GM18505 (cell line): Measurements from ENCODE around the gene MEOX2.

ENCODE experiments used
- ATAC-seq: cut with Tn5 transposase; IDR thresholded peaks from one replicate; pipeline ENCODE4 v1.9.1; 2021; ENCODE audit not compliant: unreplicated experiment
- POLR2A ChIP-seq: IDR thresholded peaks from 4 replicates; pipeline ENCODE4 v1.6.1; 2011; ENCODE audit warnings: borderline replicate concordance; ENCODE audit not compliant: insufficient read depth, insufficient read length; ENCODE audit errors: extremely low read depth

Gene MEOX2

GRCh38 chr7:15685358-15686294, 857 bp downstream of the MEOX2 start:
- TF ChIP-seq POLR2A = no peak
- ATAC-seq = no peak

- no peak for ATAC-seq
- TF ChIP-seq POLR2A = no peak
These were observed 1.6 kb downstream of the MEOX2 start for GRCh38 chr7:15684871-15685270.

DNA sequence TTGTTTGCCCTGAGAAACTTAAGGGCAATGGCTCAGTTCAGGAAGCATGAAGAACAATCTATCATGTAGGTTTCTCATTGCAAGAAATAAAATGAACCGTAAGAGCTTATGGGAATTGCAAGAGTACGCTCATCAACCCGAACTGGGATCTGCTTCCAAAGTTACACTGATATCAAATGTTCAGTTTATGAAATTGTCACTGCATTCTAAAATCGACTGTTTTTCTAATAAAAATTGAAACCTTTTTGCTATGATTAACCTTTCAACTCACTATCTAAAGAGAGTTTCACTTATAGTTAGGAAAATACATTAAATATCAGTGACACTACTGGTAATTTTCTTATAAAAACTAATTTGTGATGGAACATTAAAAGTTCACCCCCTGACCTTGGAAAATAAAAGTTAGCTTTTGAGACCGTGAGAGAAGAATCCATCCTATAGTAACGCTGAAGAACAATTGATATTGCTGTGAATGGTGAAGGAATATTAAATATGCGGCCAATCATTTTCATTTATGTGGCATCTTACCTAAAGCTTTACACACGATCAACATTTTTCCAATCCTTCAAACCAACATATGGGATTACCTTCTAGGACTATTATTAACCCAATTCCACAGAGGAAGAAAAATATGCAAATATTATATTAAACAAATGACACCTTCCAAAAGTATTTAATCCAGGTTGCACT, 2.2 kb downstream of the MEOX2 start:
- TF ChIP-seq POLR2A = no peak
- ATAC-seq = no peak

DNA sequence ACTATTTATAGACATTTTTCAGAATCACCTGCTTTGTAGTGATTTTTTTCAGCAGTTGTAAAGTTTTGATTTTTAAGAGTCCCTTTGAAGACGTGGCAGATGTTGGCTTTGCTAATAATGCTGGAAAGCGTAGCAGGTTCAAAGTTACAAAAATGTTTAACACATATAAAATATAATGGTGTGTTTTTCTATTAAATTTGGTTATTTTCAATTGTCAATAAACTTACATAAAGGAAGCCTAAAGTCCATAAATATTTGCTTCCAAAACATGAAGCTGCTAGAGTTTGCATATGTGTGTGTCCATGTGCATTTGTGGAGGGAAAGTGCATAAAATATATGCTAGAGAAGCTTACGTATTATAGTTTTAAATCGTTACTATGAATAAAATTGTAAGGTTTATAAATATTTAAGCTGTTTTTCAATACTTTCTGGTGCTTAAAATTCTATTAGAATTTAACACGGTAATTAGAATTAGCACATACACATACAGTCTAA, 3.7 kb downstream of the MEOX2 start:
- no peak for TF ChIP-seq POLR2A
- ATAC-seq = no peak

GRCh38 chr7:15682111-15682510, 4.4 kb downstream of the MEOX2 start:
- no peak for TF ChIP-seq POLR2A
- no peak for ATAC-seq

DNA sequence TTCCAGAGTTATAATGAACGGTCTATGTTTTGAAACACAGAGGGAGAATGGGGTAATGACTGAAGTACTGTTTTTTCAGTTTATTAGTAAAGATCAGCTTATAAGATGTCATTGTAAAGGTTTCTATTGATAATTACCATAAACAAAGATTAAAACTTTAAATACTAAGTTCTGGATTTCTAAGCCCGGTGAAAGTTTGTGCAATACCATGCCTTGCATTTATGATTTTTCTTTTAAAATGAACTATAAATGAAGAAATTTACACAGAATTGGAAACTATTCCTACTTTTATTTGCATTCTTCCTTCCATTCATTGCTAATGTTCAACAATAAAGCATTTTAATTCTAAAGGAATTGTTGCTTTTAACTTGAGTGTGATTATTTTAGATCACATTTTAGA, 4.9 kb downstream of the MEOX2 start:
- no peak for TF ChIP-seq POLR2A
- no peak for ATAC-seq

DNA sequence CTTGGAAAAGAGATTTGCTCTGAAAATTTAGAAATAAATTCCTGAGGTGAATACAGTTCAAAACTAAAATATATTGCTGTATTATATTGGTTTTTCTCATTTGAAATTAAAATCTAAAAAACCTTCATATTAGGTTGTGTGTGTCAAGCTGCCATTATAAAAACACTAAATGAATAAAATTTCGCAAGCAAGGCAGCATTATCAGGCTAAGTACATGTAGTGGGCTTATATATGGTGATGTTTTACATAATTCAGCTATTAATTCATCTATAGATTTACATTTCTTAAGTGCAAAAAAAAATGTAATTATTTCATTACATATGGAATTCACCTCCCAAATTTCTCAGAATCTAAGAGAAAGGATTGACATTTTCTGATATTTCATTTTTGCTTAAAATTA, 5.3 kb downstream of the MEOX2 start:
- ATAC-seq = no peak
- TF ChIP-seq POLR2A = no peak

- no peak for TF ChIP-seq POLR2A
- ATAC-seq = no peak
These were observed 6.0 kb downstream of the MEOX2 start for GRCh38 chr7:15680446-15680845.

- no peak for TF ChIP-seq POLR2A
- no peak for ATAC-seq
These were observed 7.2 kb downstream of the MEOX2 start for GRCh38 chr7:15679306-15679705.

GRCh38 chr7:15678653-15679052, 7.8 kb downstream of the MEOX2 start:
- no peak for ATAC-seq
- no peak for TF ChIP-seq POLR2A

GRCh38 chr7:15675379-15675778, 11.1 kb downstream of the MEOX2 start:
- TF ChIP-seq POLR2A = no peak

GRCh38 chr7:15674586-15674985, 11.9 kb downstream of the MEOX2 start:
- no peak for TF ChIP-seq POLR2A
- ATAC-seq = no peak

More at GRCh38 chr7:15675379-15675778, 11.1 kb downstream of the MEOX2 start:
- no peak for ATAC-seq

- no peak for ATAC-seq
- no peak for TF ChIP-seq POLR2A
These were observed 16.9 kb downstream of the MEOX2 start for GRCh38 chr7:15669443-15670090.
